IPS-20b (cell line): Measurements from ENCODE around the gene TMEM175.

ENCODE experiments used
- H3K27ac ChIP-seq: one replicate; pipeline ENCODE4 v1.5.1; 2013; ENCODE audit warnings: low read length
- H3K27me3 ChIP-seq: 2 replicates; pipeline ENCODE4 v1.6.1; 2013; ENCODE audit warnings: mild to moderate bottlenecking, low read length, inconsistent platforms; ENCODE audit not compliant: insufficient read depth
- H3K36me3 ChIP-seq: 2 replicates; pipeline ENCODE4 v1.6.1; 2013; ENCODE audit warnings: low read depth, mild to moderate bottlenecking, inconsistent platforms, low read length, moderate library complexity; ENCODE audit not compliant: insufficient read depth
- H3K4me1 ChIP-seq: 2 replicates; pipeline ENCODE4 v1.6.1; 2013; ENCODE audit warnings: mild to moderate bottlenecking, control low read depth, inconsistent platforms, low read length, moderate library complexity; ENCODE audit not compliant: insufficient read depth
- H3K4me3 ChIP-seq: 2 replicates; pipeline ENCODE4 v1.5.1; 2013; ENCODE audit warnings: mild to moderate bottlenecking, low read length, inconsistent platforms
- H3K9ac ChIP-seq: 2 replicates; pipeline ENCODE4 v1.6.1; 2013; ENCODE audit warnings: low read depth, mild to moderate bottlenecking, inconsistent platforms, low read length, moderate library complexity
- H3K9me3 ChIP-seq: 2 replicates; pipeline ENCODE4 v1.6.1; 2013; ENCODE audit warnings: mild to moderate bottlenecking, low read depth, low read length, inconsistent platforms; ENCODE audit not compliant: insufficient read depth

Gene TMEM175

DNA sequence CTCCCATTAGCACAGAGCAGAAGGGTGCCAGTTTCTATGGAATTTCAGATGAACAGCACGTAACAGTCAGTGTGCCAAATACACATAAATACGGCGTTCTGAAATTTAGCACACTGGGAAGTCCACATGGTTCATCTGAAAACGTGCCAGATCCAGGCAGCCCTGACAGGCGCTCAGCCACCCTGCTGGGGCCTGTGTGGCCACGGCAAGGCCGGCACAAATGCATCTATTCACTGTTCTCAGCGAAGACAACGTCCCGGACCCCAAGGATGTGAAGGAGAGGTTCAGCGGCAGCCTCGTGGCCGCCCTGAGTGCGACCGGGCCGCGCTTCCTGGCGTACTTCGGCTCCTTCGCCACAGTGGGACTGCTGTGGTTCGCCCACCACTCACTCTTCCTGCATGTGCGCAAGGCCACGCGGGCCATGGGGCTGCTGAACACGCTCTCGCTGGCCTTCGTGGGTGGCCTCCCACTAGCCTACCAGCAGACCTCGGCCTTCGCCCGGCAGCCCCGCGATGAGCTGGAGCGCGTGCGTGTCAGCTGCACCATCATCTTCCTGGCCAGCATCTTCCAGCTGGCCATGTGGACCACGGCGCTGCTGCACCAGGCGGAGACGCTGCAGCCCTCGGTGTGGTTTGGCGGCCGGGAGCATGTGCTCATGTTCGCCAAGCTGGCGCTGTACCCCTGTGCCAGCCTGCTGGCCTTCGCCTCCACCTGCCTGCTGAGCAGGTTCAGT is 25.5 kb downstream of the TMEM175 start:
- Histone ChIP-seq H3K27ac (no peak overlapping the region), H3K4me1 (no peaks in the 10 kb centered on the region), H3K9me3 (no peaks in the 10 kb centered on the region), H3K4me3 (no peak overlapping the region), H3K9ac (no peak overlapping the region), H3K27me3 (no peaks in the 10 kb centered on the region), H3K36me3 (no peaks in the 10 kb centered on the region)

DNA sequence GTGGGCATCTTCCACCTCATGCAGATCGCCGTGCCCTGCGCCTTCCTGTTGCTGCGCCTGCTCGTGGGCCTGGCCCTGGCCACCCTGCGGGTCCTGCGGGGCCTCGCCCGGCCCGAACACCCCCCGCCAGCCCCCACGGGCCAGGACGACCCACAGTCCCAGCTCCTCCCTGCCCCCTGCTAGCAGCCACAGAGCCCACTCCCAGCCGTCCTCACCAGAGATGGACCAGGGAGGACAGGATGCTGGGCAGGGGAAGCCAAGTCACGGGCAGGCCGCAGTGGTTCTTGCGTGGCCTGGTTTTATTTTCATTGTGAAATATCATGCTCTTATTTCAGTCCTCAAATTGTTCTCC is 26.0 kb downstream of the TMEM175 start:
- Histone ChIP-seq H3K9ac (no peak overlapping the region), H3K36me3 (no peaks in the 10 kb centered on the region), H3K9me3 (no peaks in the 10 kb centered on the region), H3K27ac (no peak overlapping the region), H3K4me3 (no peak overlapping the region), H3K4me1 (no peaks in the 10 kb centered on the region), H3K27me3 (no peaks in the 10 kb centered on the region)

DNA sequence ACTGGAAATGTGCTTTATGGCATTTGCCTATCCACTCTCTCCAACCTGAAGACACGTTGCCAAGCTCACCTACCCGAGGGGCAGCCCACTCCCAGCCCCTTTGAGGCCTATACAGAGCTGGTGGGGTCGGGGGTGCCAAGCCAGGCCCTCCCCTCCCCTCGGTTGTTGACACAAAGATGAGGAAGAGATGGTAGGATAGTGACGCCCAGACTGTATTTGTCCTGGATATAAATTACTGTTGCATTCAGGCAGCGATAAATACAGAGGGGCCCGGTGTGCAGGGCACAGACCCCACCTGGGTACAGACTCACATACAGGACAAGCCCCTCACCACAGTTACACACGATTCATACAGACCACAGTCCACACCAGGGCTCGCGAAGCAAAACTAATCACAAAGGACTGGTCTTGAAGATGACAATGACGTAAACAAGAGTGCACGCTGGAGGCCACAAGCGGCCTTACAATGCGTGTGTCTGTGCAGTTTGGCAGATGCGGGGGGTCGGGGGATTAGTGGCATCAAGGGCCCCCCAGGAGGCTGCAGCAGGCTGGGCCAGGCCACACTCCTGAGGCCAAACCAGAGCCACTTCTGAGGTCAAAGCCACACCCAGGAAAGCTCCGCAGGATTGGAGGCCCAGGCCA is 26.6 kb downstream of the TMEM175 start:
- no peaks in the 10 kb centered on the region for H3K36me3 ChIP-seq
- no peak overlapping the region for H3K9ac ChIP-seq
- H3K4me1 ChIP-seq: no peaks in the 10 kb centered on the region
- no peak overlapping the region for H3K4me3 ChIP-seq
- H3K27ac ChIP-seq: no peak overlapping the region
- H3K9me3 ChIP-seq: no peaks in the 10 kb centered on the region
- H3K27me3 ChIP-seq: no peaks in the 10 kb centered on the region

DNA sequence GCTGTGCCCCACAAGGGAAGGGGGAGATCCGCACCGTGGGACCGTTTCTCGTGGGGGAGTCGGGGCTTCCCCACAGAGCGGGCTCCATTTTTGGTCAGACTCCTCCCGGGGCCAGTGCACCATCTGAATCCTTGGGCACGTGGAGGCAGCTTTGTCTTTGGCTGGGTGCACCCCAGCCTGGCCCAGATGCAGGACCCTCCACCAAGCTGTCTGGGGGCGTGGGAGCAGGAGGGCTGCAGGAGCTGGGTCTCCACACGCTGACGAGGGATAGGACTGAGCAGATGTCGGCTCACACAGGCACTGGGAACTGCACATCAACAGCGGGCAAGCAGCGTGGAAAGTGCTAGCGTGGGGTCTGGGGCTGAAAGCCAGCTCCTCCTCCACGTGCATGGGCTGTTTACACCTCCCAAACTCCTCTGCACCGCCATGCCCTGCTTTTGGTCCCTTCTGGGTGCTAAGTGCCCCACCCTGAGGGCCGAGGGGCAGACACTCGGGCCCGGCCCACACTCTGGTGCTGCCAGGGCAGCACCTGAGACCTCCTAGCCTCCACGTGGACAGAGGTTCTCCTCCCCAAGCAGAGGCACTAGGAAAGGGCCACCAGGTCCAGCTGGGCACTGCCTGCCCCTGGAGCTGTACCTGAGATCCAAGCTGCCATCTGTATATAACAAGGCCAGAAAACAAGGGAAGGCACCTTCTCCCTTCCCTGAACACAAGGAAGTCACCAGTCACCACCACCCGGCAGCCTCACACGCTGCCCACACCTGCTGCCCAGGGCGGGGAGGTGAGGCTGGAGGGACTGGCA is 27.3 kb downstream of the TMEM175 start:
- Histone ChIP-seq H3K36me3 (no peaks in the 10 kb centered on the region), H3K27me3 (no peaks in the 10 kb centered on the region), H3K4me3 (no peak overlapping the region), H3K9me3 (no peaks in the 10 kb centered on the region), H3K4me1 (no peaks in the 10 kb centered on the region), H3K9ac (no peak overlapping the region), H3K27ac (no peak overlapping the region)

DNA sequence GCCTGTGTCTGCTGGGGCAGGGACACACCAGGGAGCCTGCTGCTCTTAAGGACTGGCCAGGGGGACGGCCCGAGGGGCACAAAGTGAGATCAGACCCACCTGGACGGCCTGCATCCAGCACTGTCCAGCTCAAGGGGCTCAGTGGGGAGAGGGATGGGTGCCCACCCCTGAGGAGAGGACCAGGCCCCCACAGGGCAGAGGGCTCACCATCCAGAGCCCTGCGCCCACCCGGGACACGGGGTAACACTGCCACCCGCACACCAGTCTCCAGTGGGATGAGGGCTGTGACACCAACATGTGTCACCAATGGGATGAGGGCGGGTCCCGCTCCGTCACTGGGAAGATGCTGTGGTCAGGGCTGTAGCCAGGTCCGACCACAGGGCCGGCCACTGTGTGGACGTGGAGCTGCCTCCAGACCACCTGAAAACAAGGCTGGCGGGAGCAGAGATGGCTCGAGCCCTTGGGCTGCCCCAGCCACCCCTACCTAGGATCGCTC is 27.9 kb downstream of the TMEM175 start:
- no peak overlapping the region for H3K9ac ChIP-seq
- no peak overlapping the region for H3K4me3 ChIP-seq
- no peaks in the 10 kb centered on the region for H3K9me3 ChIP-seq
- H3K27ac ChIP-seq: no peak overlapping the region
- no peaks in the 10 kb centered on the region for H3K4me1 ChIP-seq
- H3K27me3 ChIP-seq: no peaks in the 10 kb centered on the region
- no peaks in the 10 kb centered on the region for H3K36me3 ChIP-seq

DNA sequence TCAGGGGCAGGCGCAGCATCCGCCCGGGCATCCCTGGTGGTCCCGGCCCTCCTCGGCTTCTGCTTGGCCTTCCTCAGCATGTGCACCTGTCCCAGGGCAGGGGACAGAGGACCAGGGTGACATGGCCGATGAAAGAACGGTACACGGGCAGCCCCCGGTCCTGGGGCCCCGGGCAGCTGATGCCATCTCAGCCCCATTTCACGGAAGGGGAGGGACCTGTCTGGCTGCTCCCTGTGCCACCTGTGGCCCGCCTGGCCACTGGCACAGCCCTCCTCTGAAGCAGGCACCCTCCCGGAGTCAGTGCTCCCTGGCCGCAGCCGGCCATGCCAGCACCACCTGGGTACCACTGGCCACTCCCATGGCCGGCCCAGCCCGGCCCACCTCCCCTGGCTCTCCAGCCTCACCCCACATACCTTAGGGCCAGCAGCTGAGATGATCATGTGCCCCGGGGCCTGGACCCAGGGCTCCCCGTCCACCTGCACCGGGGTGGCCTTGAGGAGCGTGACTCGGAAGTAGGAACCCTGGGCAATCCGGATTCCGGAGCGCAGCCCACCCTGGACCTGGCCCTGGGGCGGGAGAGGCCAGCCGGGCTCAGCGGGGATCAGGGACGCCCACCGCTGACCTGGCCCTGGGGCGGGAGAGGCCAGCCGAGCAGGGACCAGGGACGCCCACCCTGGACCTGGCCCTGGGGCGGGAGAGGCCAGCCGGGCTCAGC is 28.5 kb downstream of the TMEM175 start:
- Histone ChIP-seq H3K27ac (no peak overlapping the region), H3K27me3 (no peaks in the 10 kb centered on the region), H3K9ac (no peak overlapping the region), H3K9me3 (no peaks in the 10 kb centered on the region), H3K4me1 (no peaks in the 10 kb centered on the region), H3K36me3 (no peaks in the 10 kb centered on the region), H3K4me3 (no peak overlapping the region)

DNA sequence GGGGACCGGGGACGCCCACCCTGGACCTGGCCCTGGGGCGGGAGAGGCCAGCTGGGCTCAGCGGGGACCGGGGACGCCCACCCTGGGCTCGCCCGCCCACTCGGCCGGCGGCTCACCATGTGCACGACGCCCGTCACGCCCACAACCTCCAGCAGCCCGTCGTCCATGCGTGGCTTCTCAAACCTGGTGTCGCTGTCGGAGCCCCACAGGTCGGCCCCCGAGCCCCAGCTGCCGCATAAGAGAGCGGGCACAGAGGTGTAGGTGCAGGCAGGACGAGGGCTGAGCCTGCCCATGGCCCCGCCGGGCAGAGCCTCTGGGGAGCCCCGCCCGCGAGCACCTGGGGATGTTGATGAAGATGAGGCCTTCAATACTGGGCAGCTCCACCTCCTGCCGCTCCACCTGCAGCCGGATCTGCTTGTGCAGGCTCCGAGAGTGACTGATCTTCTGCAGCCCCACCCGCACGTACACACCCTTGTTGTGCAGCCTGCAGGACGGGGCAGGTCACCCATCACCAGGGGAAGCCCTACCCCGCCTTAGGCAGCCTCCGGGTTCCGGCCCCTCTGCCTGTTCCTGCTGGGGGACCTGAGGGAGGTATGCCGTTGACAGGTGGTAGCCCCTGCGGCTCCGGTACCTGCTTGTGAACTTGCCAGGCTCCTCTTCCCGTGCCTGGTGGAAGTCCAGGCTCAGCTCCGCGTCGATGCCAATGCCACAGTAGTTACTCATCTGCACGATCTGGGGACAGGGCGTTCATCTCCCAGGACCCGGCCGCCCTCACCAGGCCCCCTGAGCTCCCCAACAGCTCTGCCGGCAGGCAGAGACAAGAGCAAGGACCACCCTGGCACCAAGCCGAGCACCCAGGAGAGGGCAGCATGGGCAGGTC is 29.3 kb downstream of the TMEM175 start:
- Histone ChIP-seq H3K27me3 (no peaks in the 10 kb centered on the region), H3K36me3 (no peaks in the 10 kb centered on the region), H3K27ac (no peak overlapping the region), H3K9me3 (no peaks in the 10 kb centered on the region), H3K9ac (no peak overlapping the region), H3K4me3 (no peak overlapping the region), H3K4me1 (no peaks in the 10 kb centered on the region)

DNA sequence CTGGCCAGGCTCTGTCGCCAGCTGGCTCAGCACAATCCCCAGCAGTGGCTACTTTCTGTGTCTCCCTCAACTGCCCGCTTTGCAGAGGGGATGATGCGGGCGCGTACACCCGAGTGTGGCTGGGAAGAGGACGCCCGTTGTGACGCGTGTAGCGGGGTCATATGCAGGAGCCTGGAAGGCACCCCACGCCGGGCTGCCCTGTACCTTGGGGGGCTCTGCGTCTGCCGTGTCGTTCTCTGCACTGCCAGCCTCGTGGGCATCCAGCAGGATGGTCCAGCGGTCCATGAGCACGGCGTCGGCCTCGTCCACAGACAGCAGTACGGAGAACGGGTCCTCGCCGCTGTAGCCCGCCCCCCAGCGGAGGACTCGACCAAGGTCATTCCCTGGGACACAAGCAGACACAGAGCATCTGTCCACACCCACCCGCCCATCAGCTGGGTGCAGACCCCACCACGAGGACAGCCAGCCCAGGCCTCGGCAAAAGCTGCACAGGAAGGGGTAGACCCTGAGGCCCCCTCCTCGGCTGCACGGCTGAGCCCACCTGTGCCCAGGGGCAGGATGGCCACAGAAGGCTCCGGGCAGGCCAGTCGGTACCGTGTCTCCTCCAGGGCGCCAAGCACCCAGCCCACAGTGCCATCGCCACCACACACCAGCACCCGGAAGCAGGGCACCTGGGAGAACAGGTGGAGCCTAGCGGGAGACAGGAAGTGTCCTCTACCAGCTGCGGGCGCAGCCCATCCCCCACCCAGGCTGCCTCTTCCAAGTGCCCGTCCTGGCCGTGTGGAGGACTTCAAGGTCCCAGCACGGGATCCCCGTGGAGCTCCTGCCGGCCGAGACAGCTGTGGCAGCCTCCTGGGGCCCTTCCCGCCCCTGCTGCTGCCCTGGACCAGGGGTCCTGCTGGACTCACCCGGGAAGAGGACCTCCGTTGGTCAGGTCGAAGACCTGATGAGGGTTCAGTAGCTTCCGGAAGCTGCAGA is 30.3 kb downstream of the TMEM175 start:
- H3K27me3 ChIP-seq: peaks cover 7% of the 10 kb centered on the region
- H3K36me3 ChIP-seq: no peaks in the 10 kb centered on the region
- H3K4me3 ChIP-seq: no peak overlapping the region
- no peaks in the 10 kb centered on the region for H3K4me1 ChIP-seq
- no peak overlapping the region for H3K27ac ChIP-seq
- no peaks in the 10 kb centered on the region for H3K9me3 ChIP-seq
- H3K9ac ChIP-seq: no peak overlapping the region

DNA sequence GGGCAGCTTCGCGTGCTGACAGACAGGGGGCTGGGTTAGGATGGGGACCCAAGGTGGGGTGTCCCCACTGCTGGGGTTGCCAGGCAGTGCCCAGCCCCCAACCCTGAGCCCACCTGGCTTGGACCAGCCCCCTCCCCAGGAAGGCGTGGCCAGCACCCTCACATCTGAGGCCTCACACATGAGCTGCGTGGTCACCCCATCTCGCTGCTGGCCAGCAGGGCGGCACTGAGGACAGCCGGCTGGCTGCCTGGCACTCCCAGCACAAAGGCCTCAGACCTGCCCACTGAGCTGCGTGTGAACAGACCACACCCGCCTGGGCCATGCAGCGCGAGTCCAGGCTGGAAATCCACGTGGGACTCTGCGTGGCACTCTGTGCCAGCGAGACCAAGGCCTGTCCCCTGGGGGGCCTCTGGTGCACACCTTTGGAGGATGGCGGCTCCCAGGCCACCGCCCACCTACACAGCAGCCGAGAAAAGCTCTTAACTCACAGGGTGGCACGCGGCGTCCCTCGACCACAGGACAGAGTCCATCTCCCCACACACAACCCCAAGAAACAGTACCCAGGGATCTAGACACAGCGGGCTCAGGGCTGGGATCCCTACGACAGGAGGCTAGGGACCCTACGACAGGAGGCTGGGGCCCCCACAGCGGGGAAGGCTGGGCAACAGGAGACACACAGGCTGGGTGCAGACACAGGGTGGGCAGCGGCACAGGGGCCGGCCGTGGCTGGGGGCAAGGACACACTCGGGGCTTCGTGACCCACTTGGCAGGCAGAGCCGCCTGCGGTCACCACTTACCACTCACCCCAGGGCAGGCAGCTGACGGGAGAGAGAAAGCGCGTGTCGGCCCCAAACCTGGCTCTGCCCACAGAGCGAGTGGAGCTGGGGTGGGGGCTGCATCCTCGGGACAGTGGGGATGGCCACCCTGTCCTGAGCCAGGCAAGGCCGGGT is 31.3 kb downstream of the TMEM175 start:
- H3K27ac ChIP-seq: no peak overlapping the region
- H3K4me3 ChIP-seq: no peak overlapping the region
- no peaks in the 10 kb centered on the region for H3K9me3 ChIP-seq
- no peaks in the 10 kb centered on the region for H3K4me1 ChIP-seq
- H3K27me3 ChIP-seq: peaks cover 15% of the 10 kb centered on the region
- H3K36me3 ChIP-seq: no peaks in the 10 kb centered on the region
- H3K9ac ChIP-seq: no peak overlapping the region
